Hippocampal formation (tissue), 2 donors: ENCODE data around the gene BCL11B.
"Not testable (repeated sequence)": the region's sequence is repeated elsewhere in the genome, so short reads cannot be mapped to it uniquely, and the experiment has no call there.

Experiments
- DNase-seq, 2 donors: peaks; one replicate each; lab custom pipeline; 2025; lab: John Stamatoyannopoulos, UW

BCL11B gene

DNA sequence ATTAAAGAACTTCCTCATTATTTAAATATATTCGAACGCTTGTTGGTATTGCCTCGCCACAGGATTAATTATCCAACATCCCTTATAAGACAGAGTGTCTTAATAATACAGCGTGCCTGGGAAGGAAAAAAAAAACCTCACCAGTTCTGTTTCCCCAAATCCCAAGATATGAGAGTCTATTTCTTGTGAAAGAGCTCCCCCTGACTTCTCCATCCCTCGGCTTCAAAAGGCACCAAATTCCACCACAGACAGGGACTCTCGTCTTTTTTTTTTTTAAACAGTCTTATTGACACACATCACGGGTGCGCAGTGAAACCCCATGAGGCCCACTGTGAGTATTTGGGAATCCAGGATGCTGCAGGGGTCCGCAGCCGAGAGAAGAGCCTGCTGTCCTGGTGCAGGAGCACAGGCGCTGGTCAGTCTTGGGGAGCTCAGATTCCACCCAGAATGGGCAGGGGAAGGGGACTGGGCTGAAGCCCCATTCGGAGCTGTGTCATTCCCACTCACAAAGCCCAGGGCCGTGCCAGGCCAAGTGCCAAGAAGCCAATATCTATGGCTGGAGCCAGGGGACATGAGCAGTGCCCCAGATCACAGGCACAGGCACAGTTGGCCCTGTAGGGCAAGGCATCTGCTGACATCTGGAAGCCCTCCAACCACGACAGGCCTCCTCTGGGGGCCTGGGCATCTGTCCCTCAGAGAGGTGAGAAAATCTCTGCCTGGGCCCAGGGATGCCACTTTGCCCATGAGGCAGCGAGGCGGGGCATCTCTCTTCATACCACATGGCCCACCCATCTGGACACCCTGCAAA, 71.9 kb downstream of the BCL11B start:
- DNase-seq: no peak

DNA sequence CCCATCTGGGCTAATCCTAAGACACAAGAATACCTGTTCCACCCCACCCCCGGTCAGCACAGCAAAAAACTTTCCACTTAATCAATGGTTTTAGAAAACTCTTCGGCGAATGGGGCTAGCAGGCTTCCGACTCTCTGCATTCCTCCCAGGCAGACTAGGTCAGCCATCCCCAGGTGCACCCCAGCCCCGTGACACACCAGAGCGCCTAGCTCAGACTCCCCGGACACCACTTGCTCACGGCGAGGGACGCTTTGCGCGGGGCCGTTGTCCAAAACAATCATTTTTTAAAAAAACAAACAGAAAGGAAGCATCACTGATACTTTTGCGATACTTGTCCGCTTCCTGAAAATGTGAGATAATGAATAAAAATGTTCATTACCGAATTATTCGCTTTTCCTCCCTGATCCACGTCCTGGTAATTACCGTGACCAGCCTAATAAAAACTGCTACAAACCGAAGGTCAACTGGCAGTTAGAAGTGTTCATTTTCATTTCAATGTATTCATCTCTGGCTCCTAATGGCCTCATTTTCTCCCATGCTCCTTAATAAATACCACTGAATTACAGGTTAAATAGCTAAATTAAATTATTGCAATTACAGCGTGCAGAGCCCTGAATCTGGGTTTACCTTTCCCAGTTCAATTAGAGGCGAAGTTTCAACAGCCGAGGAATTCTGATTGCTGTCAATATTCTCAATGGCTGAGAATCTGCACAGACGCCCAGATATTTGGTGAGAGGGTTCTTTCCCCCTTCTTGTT, 73.1 kb downstream of the BCL11B start:
- no peak for DNase-seq

DNA sequence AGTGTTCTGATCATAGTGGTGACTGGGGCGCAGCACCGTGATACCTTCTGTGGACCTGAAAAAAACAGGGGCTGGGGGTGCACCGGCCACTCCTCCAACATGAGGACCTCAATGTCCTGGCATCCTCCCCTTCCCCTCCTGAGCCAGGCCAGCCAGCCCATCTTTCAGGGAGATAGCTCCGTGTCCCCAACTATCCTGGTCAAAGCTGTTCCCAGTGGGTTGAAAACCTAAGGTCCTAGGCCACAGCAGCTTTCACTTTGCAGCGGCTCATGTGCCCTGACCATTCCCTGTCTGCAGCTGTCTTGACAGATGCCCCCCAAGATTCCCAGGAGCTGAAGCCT, 75.7 kb downstream of the BCL11B start:
- DNase-seq: no peak

DNA sequence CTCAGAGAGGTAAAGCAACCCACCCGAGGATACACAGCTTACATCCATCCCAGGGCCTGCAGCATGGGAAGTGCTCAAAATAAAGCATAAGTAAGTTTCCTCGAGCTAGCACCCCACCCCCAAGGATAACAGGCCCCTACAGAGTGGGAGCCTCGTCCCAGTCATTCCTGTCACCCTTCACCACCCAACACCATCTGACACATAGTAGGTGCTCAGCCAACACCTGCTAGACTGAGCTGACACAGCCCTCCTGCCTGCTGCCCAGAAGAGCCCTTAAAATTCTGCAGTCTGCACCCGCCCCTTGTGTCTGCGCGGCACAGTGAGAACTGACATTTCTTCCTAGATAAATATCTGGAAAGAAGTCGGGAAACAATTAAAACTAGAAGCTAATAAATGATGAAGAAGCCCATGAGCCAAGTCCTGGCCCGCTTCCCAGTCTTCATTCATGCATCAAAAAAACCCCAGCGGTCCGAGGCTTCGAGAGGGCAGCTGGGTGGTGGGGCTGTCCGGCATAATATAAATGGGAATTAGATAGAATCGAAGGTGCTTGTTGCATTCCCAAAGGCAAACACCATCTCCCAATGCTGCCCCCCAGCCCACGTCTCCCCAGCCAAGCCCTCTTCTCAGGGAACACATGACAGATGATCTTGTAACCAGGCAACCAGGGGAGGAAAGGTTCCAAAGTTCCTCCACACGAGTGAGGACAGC, 76.2 kb downstream of the BCL11B start:
- no peak for DNase-seq

DNA sequence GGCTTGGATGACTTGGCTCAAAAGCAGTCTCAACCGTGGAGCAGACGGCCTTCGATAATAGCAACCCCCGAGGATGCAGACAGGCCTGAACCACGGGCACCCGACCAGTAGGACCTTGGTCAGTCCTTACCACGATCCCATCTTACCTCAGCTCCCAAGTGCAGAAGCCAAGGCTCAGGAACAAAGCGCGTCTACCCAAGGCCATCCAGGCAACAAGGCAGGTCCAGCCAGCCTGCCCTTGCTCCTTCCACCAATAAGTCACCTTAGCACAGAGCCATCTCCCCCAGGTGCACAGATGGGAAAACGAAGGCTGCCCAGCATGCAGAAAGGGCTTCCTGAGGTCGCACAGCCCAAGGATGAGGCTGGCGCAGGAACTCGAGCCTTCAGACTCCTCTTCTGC, 77.3 kb downstream of the BCL11B start:
- no peak for DNase-seq

DNA sequence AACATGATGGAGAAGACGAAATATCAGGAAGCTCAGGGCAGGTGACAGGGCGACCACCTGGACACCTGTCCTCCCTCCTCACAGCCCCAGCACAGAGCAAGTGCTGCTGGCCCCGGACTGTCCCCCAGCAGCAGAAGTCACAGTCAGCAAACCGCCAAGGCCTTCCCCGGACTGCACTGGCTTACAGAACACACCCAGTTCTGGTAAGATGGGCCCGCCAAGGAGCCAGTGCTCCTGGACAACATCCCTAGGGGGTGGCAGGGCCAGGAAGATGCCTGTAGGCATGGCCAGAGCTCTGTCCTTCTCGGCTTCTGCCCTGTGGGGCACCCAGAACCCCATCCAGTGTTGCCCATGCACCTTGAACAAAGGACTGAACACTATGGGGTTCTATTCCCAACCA, 77.9 kb downstream of the BCL11B start:
- DNase-seq: no peak

DNA sequence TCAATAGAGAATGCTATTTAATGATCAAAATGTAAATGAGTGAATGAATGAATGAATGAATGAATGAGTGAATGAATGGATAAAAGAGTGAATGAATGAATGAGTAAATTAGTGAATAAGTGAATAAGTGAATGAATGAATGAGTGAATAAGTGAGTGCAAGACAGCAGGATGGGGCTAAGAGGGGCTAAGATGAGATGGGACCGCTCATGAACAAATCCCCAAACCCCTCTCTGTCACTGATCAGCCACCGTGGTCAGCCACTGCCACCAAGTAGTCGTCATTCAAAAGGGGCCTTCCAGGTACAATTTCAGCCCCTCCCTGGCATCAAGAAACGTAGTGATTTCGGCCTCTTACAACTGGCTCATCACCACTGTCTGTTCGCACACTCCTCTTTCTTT, 79.2 kb downstream of the BCL11B start:
- DNase-seq: no peak

DNA sequence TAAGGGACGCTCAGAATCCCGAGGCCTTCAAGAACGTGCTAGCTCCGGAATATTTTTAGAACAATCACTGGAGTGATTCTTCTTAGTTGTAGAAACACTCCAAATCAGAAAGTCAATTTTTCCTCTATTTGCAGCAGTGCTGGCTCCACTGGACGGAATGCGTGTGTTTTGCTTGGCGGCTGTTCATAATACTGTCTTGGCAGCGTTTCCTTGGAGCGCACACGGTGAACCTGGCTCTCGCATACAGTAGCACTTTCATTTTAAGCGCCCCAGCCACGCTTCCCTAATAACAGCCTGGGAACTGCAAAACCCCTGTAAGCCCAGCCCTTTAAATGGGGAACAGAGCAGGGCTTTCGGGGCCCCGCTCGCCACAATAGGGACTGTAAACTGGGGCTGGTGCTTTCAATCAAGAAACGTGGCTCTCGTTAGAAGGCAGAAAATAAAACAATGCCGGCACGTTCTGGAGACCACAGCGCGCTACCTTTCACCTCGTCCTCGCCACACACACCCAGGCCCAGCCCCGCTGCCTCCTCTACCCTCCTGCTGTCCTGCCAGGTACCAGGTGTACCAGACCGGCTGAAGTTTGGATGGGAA, 79.9 kb downstream of the BCL11B start:
- DNase-seq: peak in 1 of 2 donors; percentile 10

DNA sequence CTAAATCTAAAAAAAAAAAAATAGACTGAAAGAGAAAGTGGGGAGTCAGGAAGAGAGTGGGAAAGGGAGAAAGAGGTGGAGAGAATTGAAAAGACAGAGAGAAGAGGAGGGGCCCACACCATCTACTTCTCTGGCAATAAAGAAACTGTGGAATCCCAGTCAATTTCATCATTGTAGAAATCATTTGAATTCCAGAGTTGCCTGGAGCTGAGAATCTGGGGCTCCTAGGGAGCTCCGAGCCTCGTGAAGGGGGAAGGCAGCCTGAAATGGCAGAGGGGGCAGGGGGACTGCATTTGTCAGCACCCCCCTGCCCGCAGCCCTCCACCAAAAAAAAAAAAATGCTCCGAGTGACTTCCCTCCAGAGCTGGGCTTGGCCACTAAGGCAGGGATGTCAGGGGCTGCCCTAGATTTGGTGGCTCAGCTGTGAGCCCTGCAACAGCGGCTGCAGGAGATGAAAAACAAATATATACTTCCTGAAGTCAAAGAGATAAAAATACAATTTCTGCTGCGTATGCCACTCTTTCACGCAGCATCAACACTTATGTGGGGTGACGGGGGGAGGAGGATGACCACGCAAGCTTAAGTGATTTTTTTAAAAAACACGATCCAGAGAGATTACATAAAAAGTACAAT, 80.5 kb downstream of the BCL11B start:
- no peak for DNase-seq

DNA sequence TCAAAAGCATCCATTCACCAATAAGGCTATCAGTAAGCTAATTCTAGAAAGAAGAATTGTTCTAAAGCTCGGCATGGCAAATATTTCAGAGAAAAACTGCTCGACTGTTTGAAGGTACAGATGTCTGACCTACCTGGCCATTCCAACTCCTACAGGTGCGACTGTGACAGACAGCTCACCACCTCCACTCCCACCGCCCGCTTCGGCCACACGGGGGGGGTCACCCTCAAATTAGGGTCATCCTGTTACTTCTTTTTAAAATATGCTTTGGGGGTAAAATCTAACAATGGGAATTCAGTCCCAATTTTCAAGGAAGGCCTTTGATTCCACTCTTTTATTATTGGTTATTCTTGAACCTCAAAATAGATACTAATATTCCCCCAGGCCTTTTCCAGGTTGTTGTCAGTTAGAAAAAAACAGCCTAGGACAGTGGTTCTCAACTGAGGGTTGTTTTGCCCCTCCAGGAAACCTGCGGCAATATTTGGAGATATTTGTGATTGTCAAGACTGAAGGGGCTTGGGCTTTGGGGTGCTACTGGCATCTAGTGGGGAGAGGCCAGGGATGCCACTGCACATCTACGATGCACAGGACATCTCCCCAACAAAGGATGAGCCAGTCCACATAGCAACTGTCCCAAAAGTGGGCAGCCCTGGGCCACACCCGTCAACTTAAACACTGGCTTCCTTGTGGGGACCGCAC, 81.2 kb downstream of the BCL11B start:
- DNase-seq: no peak

DNA sequence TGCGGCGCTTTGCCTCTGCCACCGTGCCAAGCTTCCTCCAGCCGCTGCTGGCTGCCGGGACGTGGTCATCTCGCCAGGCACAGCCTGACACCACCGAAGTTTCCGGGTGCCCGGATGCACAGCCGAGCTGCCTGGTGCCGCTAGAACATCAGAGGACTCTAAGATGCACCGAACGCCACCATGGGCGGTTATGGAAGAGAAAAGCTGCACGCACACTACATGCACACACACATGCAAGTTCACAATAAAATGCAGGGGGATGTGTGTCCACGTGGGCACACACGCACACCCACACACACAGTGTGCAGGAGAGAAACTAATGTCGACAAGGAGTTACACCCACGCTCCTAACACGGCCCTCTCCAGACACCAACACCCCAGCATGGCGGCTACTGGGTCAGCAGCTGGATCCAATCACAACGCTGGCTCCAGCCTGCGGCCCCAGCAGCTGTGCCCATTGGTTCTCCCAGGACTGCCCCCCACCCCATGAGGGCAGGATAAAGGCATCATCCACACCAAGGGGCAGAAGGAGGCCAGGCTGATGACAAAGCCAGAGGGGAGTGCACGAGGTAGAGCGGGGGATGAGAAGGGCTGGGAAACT, 82.7 kb downstream of the BCL11B start:
- DNase-seq: peak in 1 of 2 donors; percentile 25

DNA sequence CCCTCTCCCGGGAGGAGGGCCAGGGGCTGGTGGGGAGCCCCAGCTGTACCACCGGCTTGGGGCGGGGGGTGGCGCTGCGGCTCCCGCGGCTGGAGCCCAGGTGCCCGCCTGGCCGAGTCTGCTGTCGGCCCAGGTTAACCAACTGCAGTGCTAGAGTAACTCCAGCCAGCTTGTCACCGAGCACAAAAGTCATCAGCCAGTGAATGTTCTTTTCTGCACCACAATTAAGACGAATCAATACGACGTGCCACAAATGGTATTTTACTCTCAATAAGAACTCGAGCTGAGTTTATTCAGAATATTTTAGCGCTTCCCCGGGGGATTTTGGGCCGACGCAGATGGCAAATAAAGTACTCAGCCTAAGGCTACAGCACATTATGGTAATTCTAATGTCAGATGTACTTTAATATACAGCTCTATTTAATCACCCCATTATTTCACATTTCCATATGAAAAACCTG, 83.2 kb downstream of the BCL11B start:
- no peak for DNase-seq

DNA sequence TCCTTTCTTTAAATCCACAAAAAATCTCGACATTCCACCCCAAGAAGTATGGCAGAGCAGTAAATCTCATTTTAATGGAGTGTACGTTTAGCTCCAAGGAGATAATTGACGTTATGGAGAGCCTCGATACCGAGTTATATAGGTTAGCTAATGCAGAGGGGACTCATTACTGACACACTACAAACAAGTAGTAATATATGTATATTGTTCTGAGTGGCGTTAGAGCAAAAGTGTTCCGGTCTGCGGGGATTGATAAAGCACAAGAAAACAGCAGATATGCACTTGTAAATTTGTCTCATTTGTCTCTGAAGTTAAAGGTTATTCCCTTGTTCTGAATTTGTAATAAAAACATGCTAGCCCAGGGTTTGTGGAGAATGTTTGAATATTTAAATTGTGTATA, 84.1 kb downstream of the BCL11B start:
- DNase-seq: no peak

DNA sequence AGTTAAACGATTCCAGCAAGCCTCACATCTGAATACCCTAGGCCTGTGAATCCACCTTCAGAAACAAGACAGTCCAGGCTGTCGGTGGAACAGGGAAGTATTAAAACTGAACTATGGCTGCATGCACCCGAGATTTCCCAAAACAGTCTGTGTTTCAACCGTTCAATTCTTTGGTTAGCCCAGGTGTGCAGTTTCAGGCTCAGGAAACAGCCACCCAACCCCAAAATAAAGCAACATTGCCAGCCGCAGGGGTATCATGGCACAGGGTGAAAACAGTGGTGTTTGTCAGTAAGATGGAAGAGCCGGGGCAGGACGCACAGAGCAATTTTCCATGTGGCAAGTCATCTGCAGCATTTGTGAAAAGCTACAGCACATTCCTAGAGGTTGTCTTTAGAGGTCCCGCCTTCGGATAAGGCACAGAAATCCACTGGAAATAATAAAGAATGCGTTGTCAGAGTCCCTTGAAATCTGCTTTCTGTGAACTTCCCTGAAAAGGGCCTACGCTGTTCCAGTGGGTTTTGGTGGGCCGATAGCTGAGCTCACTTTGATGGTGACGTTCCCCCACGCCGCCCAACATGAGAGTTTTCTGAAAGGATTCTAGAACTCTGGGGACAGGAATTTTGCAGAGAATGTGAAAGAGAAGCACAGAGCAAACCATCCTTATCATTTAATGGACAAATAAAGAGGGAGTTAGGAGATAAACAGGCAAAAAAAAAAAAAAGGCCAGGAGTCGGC, 84.9 kb downstream of the BCL11B start:
- no peak for DNase-seq

DNA sequence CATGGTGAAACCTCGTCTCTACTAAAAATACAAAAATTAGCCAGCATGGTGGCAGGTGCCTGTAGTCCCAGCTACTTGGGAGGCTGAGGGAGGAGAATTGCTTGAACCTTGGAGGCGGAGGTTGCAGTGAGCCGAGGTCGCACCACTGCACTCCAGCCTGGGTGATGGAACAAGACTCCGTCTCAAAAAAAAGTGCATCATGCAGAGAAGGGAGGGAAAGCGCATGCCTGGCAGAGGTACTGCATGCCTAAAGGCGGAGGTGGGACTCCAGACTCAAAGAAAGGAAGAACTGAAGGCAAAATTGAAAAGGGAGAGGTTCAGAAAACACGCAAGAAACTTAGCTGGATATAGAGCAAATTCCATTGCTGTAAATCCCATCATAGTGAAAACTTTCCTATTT, 85.7 kb downstream of the BCL11B start:
- not testable (repeated sequence) for DNase-seq

DNA sequence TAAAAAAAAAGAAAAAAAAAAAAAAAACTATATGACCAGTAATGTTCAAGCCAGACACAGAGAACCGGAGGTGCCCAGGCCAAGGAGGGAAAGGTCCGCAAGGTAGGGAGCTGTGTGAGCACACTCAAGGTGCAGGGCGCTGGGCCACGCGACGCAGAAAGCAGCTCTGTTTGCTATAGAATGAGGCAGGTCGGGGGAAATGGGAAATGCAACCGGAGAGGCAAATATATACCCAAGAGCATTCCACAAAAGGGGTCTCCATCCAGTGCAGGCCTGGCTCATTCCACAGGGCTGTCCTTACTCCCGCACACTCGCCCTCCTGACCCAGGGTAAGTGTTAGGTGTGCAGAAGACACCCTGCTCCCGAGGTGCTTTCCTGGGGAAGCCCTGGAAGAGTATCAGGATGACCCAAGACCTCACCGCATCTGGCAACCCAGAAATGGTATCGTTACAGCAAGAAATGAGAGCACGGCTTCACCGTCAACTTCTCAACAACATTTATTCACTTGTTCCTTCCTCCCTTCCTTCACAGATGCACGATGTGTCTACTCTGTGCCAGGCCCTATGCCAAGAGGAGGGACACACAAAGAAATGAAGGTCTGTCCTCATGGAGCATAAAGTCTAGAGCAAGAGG, 86.4 kb downstream of the BCL11B start:
- no peak for DNase-seq

DNA sequence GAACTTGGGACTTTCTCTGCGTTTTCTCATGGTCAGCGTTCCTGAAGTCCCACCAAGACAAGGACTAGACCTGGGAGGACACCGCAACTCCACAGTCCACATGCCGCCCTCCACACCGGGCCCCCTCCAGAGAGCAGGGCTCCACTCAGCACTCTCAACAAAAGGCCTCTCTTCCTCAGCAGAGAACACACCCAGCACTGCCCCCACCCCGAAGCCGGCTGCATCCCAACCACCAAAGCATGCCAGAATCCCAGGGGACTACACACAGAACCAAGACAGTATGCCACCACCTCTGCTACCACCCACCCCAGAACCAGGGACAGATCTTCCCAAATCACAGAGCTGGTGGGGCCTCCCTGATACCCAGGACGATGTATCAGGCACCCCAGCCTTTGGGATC, 88.3 kb downstream of the BCL11B start:
- DNase-seq: no peak

DNA sequence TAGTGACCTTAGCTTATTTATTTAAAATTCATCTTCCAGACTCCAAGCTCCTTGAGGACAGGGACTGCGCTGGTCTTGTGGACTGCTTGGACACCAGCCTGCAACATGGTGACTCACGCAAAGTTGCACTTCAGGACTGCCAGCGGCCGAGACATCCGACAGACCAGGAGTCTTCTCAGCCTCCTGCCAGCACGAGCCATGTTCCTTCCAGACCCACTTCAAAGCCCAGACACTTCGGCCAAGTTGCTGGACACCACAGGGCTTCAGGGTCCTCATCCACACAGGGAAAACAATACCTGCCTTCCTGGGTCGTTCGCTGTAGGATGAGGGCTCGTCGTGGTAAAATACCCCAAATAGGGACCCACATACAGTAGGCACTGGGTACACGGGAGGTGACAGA, 88.7 kb downstream of the BCL11B start:
- DNase-seq: no peak

DNA sequence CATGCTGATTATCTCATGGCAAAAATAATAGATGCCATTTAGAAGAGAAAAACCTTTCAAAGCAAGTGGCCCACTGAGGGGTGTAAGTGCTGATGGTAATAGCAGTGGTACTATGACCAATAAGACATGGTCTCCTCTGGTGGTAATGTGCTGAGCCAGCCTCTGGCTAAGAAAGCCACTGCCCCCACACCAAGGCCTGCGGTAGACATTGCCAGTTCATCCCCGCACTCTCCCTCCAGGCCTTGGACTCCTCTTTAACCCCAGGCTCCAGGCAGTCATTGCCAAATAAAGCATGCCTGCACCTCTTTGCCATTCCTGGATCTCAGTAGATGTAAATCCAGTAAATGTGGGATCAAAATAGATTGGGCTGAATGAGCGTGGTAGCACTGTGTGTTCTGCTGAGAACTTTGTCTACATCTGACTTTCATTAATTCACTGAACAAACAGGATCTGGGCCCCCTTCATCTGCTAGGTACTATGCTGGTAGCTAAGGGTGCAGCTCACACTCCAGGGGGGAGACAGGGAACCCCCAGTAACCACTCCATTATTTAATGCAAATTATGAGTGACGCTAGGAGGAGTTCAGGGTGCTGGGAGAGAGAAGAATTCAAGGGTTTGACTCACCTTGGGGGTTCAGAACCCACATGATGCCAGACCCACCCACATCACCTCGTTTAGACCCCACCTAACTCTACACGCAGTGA, 89.3 kb downstream of the BCL11B start:
- no peak for DNase-seq
